GM21515 (cell line): ENCODE measurements around the gene WNT8B.

Source experiments
- ATAC-seq: cut with Tn5 transposase; IDR thresholded peaks from one replicate; pipeline ENCODE4 v1.9.1; 2021; ENCODE audit not compliant: unreplicated experiment

WNT8B gene

DNA sequence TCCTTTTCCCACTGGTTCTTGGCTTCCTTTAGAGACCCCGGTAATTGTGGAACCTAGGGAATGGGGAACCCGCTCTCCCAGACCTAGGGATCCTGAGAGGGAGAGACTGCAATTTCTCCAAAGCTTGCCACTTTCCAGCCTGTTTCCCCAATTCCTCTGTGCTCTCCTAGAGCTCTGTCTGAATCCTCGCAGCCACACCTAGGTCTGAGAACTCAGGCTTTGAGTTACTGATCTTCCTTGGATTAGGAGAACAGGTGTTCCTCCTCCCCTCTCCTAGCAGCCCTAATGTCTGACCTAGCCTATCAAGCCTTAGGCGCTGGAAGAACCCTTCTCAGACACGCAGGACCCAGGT is 20.0 kb downstream of the WNT8B start:
- no peak for ATAC-seq

DNA sequence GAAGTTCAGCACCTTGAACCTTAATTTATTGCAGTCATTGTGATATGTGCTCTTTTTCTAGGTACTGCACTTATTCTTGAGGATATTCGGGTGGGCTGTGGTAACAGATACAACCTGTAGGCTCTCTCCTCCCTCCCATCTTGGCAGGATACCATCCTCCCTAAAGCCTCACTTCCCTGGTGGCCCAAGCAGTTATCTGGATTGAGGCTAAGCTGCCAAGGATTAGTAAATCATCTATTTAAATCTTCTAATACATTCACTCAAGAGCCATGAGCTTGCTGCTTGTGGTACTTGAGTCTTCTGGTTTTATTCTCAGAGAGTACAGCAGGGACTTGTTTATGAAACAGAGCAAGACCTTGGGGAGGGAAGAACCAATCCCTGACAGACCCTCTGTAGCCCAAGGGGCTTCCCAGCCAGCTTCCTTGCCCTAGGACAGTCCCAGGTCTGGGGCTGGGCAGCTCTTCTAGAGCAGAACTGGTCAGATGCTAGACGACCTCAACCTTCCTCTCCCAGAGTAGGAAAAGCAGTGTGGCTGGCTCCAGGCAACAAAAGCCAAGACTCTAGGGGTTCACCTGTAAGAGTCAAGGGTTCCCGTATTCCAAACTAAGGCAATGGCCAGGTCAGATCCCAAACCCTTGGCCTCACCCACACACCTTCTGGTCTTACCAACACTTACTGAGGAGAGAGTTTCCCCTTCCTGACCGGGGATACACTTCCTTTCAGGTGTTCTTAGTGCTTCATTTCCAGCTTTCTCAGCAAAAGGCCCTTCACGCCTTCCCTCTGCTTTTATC is 21.3 kb downstream of the WNT8B start:
- no peak for ATAC-seq

DNA sequence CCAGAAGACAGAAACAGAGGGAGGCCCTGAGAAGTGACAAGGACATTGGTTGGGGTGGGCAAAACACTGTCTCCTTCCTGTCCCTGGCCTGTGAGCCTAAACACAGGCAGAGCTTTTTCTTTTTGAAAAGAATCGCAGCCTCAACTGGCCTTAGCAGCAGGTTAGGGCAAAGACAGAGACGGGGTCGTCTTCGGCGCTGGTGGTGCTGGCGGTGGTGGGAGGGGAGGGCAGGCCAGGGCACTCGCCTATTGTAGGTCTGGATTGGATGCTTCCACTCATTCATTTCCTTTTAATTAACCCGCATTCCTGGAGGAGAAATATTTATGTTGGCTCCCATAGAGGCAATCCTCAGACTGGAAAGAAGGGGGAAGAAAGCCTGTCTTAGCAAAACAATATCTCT is 22.6 kb downstream of the WNT8B start:
- ATAC-seq: no peak

DNA sequence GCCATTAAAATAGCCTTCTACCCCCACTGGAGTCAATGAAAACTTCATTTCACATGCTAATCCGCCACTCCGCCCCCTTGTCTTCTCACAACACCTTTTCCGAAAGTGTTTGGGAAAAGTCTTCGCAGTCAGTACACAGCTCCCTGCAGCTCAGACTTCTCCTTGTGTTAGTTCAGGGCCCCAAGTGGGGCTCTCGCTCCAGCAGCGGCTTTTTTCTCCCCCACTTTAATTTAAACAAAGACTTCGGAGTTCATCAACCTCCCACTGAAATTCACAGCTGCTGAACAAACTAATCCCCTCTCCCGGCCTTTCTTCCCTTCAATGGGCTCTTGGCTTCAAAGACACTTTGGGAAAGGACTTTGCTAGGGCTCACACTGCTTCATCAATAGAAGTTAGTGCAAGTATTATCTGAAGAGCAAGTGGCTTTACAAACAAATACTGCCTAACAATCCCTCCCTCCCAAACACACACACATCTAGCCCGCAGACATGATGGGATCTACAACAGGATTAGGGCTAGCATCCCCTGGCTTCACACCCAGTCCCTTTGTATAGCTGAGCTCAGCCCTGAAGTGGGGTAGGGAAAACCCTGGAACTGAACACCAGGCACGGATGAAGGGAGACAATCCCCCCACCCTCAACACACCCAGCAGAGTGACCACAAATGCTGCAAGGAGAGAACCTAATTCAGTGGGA is 23.1 kb downstream of the WNT8B start:
- ATAC-seq: no peak

DNA sequence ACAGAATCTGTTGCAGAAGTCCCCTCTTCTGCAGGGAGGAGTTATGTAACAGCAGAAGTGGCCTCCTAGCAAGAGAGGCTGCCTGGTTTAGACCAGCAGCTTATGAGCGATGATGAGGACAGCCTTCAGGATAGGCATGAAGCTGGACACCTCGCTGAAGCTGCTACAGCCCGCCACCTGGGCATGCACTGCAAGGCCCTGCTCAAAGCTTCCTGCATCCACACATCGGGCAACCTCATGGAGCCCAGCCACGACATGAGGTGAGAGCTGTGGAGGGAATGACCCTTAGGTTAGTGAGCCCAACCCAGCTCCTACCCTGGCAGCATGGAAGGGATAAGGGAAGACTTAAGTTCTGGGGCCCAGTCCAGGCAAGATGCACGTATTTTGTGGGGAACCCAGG is 24.7 kb downstream of the WNT8B start:
- no peak for ATAC-seq

DNA sequence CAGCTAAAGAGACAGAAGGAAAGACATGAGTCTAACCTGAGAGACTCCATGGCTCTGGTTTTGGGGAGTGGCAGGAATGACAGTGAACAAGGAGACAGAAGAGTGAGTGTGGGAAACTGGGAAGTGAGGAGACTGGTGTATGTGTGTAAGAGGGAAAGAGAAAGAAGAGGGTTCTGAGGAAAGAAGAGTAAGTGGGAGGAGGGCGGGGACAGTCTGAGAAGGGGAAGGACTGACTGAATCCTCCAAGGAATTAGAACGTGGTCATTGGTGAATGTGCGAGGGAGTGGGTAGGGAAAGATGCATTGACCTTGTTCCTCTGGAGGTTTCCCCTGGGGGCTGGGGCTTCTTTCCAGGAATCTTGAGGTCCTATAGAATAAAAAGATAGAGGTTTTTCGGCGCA is 26.6 kb downstream of the WNT8B start:
- ATAC-seq: no peak

DNA sequence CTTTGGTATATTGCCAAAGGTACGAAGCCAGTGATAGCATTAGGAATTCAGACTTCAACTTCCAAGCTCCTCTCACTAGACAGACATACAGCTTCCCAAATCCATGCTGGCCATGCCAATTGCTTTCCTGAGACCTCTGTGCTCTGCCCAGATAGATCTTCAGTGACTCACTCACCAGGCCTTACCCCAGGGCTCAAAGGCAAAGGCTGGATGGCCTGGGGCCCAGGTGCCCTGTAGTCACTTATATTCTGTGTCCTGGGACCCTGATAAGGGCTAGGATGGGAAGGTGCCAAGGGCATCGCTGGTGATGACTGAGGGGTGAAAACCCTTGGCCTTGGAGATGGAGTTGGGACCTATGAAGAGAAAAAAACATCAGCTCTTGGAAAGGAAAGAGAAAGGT is 27.7 kb downstream of the WNT8B start:
- ATAC-seq: no peak

DNA sequence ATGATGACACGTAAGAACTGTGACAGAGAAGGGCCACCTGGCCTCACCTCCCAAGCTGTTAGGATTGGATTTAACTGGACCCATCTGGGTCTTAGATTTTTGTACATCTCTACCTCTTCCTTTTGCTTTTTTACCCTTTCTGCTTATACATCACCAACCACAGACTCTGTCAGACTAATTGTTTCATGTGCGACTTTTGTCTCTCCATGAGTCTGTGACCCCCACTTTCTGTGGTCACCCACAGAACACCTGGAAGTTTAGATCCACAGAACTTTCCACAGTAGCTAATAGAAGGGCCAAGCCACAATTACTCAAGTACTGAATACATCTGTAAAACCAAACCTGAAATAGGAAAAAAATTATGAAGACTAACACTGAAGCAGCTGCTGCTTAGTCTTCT is 33.8 kb downstream of the WNT8B start:
- ATAC-seq: no peak

DNA sequence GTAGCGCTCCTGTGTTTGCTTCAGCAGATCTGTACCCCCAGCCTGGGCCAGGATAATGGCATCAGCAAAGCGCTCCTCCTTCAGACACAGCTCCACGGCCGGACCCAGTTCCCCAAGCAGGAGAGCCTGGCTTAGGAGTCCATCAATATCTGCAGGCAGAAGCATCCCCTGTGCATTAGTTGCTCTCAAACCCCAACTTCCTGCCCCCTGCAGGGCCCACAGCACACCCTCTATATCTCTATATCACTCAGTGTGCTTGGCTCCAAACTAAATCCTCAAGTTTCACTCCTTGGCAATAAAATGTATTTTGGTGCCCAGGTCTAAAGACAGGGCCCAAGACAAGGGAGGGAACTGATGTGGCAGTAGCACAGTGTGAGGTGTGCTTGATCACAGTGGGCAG is 35.2 kb downstream of the WNT8B start:
- no peak for ATAC-seq

DNA sequence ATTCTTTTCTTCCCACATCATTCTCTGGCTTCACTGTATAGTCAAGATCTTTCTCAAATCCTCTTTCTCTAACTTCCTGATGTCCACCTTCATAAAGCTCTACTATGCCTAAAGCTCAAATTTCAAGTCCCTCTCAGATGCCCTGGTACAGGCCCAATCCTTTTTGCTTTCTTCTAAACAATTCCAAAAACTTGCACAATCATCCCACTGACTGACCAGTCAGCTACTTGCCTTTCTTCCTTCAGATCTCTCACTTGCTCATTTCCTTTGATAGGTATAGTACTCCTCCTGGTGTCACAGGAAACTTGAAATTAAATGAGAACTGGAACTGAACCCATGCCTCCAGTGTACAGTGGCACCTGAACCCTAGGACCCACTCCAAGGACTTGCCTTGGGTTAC is 38.6 kb downstream of the WNT8B start:
- no peak for ATAC-seq

DNA sequence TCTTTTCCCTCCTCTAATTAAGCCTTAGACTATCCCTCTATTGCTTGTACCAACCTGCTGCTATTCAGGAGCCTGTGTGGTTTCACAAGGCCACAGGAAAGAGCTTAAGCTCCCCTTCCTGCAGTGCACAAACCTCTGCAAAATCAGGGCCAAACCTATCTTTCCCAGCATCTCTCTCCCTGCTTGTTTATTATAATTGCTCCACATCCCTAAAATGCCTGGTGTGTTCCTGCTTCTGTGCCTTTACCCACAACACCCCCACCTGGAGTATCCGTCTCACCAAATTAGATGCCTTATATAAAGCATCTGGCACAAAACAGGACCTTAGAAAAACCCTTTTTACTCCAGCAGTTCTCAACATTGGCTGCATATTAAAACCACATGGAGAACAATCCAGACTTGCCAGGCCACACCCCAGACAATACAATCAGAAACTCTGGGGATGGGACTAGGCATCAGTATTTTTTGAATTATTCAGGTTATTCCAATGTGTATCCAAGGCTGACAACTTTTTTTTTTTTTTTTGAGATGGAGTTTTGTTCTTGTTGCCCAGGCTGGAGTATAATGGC is 40.2 kb downstream of the WNT8B start:
- ATAC-seq: no peak

DNA sequence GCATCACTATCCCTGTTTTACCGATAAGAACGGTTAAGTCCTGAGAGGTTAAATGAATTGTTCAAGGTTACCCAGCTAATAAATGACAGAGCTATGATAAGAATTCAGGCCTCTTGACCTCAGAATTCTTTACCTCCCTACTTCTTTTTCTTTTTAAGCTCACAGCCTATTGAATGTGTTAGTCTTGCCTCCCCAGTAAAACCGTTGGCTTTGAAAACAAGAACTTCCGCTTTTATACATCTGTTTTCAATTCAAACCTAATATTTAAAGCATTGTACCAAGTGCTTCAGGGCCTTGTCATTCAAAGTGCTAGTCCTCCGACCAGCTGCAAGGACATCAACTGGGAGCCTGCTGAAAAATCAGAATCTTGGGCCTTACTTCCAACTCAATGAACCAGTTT is 41.3 kb downstream of the WNT8B start:
- no peak for ATAC-seq

DNA sequence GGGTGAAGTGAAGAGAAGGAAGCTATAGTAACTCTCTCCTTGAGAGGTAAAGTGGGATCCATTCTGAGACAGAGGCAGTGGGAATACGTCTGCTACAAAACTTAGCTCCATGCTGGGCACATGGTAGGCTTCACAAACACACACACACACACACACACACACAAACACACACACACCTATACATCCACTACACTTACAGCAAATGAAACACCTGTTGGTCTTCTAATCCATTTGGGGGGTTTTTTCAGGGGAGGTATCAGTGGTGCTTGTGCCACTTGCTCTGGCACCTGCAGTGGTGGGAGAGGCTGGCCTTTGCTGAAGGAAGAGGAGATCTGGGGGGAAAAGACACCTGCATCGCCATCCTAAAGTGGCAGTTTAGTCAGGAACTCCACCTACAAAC is 42.4 kb downstream of the WNT8B start:
- ATAC-seq: no peak

DNA sequence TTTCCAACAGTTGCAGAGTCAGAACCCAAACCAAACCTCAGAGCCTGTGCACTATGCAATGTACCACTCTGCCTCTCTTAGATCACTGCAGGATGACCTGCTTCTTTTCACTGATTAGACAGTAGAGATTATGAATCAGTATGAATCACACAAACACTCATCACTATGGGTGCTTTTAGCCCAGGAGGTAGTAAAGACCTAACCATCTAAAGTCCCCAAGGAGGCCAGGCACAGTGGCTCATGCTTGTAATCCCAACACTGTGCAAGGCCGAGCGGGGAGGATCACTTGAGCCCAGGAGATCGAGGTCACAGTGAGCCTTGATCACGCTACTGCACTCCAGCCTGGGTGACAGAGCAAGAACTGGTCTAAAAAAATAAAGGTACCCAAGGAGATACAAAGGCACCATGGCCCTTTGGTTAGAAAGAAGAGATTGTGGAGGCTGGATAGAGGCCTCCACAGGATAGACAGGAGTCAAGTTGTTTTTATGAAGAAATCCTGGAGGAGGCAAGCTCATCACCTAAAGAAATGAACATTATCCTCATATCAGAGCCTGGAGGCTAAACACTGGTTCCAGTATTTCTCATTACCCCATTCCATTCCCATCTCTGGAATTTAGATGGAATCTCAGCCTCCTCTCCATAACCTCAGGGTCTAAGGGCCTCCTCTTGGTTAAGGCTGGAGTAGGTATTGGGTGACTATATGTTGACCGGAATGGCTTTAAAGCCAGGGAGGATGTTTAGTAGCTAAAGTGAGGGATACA is 44.0 kb downstream of the WNT8B start:
- no peak for ATAC-seq

DNA sequence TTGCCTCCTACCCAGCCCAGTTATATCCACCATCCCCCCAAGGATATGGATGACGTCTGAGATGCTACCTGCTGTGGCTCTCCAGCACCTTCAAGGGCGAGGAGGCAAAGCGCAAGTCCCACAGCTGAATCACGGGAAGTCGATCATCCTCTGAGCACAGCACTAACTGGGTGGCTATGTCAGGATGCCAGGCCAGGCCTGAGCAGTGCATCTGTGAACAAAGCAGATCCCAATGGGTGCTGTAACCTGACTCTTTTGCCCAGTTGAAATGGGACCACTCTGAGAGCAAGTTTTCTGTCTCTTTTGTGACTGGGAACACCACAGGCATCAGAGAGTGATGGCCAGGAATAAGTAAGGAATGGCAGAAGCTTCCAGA is 44.5 kb downstream of the WNT8B start:
- no peak for ATAC-seq

DNA sequence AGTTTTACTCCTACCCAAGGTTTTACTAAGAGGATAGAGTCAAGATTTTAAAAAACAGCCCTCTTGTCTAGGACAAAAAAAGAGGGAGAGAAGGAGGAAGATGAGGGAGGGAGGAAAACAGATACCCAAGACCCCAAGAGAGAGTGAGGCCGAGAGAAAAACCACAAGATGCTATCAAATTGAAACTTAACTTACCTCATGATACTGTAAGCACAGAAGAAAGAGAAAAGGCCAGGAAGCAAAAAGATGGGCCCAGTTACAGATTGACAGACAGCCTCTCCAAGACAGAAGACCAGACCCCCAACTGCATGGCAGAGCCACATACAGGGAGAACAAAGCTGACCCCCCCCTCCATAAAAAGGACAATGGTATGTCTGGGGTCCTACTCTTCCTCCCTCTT is 45.5 kb downstream of the WNT8B start:
- no peak for ATAC-seq

DNA sequence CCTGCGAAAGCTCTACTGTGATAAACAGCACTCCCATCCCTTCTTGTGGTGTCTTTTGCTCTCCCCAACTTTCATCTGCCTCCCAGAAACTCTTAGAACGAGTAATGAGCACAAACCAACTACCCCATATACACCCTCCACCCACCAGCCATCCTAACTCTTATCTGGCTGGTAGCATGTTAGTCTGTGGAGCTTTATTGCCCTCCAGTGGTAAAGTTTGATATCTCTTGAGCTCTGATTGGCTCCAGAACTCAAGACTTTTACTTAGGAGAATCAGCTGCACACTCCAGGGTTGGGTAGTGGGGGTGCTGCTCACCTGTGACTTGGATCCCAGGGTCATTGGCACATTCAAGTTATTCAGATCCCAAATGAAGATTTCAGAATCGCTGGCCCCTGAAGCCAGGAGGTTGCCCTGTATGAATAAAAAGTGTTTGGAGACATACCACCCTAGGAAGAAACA is 45.9 kb downstream of the WNT8B start:
- no peak for ATAC-seq

DNA sequence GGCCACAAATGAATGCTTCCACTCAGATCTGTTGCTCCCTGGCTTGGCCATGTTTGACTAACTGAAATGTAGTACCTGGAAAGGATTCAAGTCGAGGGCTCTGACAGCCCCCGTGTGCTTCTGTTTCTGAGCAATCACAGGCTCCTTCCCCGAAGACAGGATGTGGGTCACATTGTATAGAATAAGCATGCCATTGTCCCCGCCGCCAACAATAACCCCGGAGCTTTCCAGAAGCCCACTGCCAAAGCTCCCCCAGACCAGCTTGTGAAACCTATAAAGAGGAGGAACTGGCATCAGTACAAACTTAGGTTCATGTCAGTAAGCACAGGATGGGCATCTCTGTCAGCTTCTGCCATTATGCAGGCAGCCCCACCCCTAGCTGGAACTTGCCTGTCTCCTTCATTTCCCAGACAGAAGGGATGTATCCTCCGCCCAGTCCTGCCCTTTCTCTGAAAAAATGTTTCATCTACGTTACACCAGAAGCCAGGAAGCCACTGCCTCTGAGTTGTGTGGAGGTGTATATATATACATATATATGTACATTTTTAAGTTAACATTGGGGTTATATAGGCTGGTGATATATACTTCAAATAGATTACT is 46.5 kb downstream of the WNT8B start:
- ATAC-seq: no peak

DNA sequence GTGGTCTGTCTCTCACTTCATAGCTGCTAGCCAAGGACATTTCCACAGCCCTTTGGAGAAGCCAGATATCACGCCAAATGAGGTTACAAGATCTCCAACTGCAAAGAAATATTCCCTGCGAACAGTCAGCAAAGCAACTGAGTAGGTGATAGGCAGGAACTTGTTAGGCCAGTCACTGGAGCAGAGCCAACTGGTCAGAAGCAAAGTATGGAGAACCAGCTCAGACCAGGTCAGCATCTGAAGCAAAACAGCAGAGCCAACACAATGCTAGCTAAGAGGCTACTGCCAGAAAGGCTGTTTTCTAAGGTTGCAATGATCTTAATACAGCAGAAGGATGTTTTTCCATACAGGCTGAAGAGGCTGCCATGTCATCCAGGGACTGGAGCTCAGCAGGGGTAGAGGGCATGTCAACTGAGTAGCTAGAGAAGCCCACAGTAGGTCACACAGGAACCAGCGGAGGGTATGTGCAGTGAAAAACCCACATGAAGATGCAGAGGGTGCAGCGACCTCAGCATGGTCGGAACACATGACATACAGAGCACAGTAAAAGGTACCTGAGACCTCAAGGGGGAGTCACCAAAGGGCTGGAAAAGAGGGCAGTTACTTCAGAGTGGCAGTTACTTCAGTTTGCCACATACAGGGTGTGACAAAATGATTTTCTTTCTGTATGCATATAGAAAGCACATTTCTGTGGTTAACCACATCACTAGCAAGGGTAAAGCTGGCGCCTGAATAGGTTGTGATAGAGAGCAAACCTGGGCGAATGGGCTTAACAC is 47.9 kb downstream of the WNT8B start:
- no peak for ATAC-seq

DNA sequence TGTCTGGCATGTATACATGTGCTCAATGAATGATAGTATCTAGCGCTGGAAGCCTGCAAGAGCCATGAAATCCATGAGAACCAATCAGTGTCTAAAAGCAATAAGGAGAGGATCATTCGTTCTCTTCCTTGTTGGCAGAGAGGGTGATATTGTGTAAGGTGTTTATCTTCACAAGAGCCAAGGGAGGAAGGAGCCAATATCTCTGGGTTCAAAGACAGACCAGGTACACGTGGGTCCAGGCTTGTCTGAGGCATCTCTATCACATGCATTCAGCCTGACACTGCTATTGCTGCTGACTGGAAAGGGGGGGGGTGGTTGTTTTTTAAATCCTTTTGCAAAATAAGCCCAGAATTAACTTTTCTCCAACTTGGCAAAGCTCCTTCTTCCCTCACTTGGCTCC is 52.8 kb downstream of the WNT8B start:
- no peak for ATAC-seq

DNA sequence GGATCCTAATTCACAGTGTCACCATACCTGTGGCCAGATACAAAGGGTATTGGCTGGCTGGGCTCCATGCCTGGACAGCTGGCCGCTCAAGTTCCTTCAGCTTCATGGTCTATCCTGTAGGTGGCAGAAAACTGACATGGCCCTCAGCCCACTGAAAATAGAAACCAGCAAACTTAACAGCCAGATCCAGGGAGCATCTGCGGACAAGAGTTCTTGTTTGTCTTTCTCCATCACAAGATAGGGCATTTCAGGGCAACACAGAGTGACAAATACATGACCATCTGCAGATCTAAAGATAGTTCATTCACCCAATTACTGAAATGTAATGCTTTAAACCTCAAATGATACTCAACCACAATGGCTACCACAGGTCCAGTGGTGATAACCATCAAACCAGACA is 54.0 kb downstream of the WNT8B start:
- no peak for ATAC-seq
